ENCODE results near the gene TACC3. TPM values are rescaled to one million over a fixed set of nuclear protein-coding genes. Genes with fewer than 3 reads are reported as not detected.

TACC3 gene
- total RNA-seq, 4 donors from 2014 or later, result 19.1 to 138 (median 28.0) TPM

- H3K27ac ChIP-seq, result no peak overlapping the region
- H3K4me3 ChIP-seq, result no peak overlapping the region
- H3K36me3 ChIP-seq, result peaks cover 0 to 11% (median 0%) of the 10 kb centered on the region in 3 donors
- H3K9me3 ChIP-seq, result no peaks in the 10 kb centered on the region
- peak; percentile 72 to 86 (median 83) for DNase-seq
- H3K4me1 ChIP-seq, result peaks cover 0 to 6% (median 0%) of the 10 kb centered on the region in 4 donors
- peak; percentile 68 to 80 (median 74) for TF ChIP-seq CTCF (IDR thresholded peaks at IDR 0.05)
- no peak for TF ChIP-seq POLR2A (IDR thresholded peaks at IDR 0.05)
- no peaks in the 10 kb centered on the region for H3K27me3 ChIP-seq
Observed at GRCh38 chr4:1746265-1746691, 25.0 kb downstream of the TACC3 start.

- Histone ChIP-seq H3K4me1 (peaks cover 0 to 6% (median under 1%) of the 10 kb centered on the region in 4 donors), H3K27ac (no peak overlapping the region), H3K27me3 (no peaks in the 10 kb centered on the region), H3K9me3 (no peaks in the 10 kb centered on the region), H3K4me3 (no peak overlapping the region), H3K36me3 (peaks cover 0 to 5% (median 0%) of the 10 kb centered on the region in 3 donors)
- TF ChIP-seq CTCF (IDR thresholded peaks at IDR 0.05) (no peak), POLR2A (IDR thresholded peaks at IDR 0.05) (no peak)
- no peak for DNase-seq
Observed at GRCh38 chr4:1746919-1747602, 25.7 kb downstream of the TACC3 start.

- Histone ChIP-seq H3K9me3 (no peaks in the 10 kb centered on the region), H3K4me1 (peaks cover 3 to 6% (median 5%) of the 10 kb centered on the region in 4 donors), H3K27me3 (no peaks in the 10 kb centered on the region), H3K27ac (no peak overlapping the region), H3K36me3 (peaks cover 0 to 5% (median 0%) of the 10 kb centered on the region in 3 donors), H3K4me3 (no peak overlapping the region)
- no peak for DNase-seq
- TF ChIP-seq CTCF (IDR thresholded peaks at IDR 0.05) (no peak), POLR2A (IDR thresholded peaks at IDR 0.05) (no peak)
Observed at GRCh38 chr4:1747603-1747967, 26.3 kb downstream of the TACC3 start.

GRCh38 chr4:1748465-1748995 lies 27.2 kb downstream of the TACC3 start:
- peak; percentile 34 to 80 (median 72) for TF ChIP-seq CTCF (IDR thresholded peaks at IDR 0.05)
- no peak for TF ChIP-seq POLR2A (IDR thresholded peaks at IDR 0.05)
- peaks cover 0 to 5% (median 0%) of the 10 kb centered on the region in 3 donors for H3K36me3 ChIP-seq
- H3K27ac ChIP-seq, result no peak overlapping the region
- no peaks in the 10 kb centered on the region for H3K27me3 ChIP-seq
- H3K9me3 ChIP-seq, result no peaks in the 10 kb centered on the region
- peak; percentile 63 to 89 (median 86) for DNase-seq
- peaks cover 4 to 12% (median 6%) of the 10 kb centered on the region in 4 donors for H3K4me1 ChIP-seq
- H3K4me3 ChIP-seq, result no peak overlapping the region

GRCh38 chr4:1749370-1749769 lies 28.0 kb downstream of the TACC3 start:
- H3K9me3 ChIP-seq, result no peaks in the 10 kb centered on the region
- no peak for DNase-seq
- peaks cover 0 to 4% (median 0%) of the 10 kb centered on the region in 3 donors for H3K36me3 ChIP-seq
- no peak overlapping the region for H3K4me3 ChIP-seq
- peaks cover 4 to 12% (median 6%) of the 10 kb centered on the region in 4 donors for H3K4me1 ChIP-seq
- no peaks in the 10 kb centered on the region for H3K27me3 ChIP-seq
- no peak for TF ChIP-seq POLR2A (IDR thresholded peaks at IDR 0.05)
- TF ChIP-seq CTCF (IDR thresholded peaks at IDR 0.05), result no peak
- H3K27ac ChIP-seq, result no peak overlapping the region

Data from Peyer's patch (tissue), 4 donors.